Smooth muscle cell of the brain vasculature (primary cell): ENCODE measurements around the gene FAM135A.
"Not testable (repeated sequence)": the region's sequence is repeated elsewhere in the genome, so short reads cannot be mapped to it uniquely, and the experiment has no call there.

ENCODE experiments used
- DNase-seq: peaks from one replicate; pipeline ENCODE4 v3.0.0-alpha.2; 2012; ENCODE audit warnings: low read depth, low spot score

The FAM135A gene

DNA sequence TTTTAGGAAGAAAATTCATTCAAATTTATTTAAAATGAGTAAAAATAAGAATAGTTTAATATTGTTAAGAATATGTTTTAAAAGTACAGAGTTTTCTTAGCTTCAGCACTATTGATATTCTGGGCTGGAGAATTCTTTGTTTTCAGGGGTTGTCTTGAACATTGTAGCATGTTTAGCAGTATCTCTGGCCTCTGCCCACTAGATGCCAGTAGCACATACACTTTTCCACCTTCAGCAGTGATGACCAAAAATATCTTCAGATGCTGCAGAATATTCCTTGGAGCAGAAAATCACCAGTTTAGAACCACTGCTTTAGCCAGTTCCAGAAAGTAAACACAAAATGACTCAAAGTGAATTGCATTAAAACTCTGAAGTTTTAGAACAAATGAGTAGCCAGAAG lies 134.0 kb downstream of the FAM135A start:
- DNase-seq, result no peak

DNA sequence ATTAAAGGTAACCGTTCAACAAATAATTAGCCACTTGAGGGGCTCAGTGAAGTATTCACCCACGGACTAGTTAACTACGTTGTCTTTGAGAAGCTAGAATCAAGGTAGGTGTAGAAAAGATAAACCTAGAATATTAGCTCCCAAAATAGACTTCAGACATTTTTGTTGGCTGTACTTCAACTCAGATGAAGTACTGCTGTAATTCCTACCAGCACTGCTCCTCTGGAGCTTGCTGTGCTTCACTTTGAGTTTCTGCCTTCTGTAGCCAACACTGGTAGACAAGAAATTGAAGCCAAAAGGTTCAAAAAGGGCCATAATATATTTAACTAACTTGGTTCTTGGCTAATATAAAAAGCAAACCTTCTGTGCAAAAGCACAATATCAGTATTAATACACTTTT lies 134.6 kb downstream of the FAM135A start:
- no peak for DNase-seq

DNA sequence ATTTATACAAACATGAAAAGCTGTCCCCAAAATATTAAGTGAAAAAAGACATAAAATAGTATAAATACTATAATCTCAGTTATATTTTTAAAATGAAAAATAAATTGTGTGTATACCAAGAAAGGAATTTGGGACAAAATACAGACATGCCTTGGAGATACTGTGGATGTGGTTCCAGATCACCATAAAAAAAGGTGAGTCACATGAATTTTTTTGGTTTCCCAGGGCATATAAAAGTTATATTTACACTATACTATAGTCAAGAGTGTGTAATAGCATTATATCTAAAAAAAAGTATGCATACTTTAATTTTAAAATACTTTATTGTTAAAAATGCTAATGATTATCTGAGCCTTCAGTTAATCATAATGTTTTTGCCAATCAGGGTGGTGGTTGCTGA lies 136.0 kb downstream of the FAM135A start:
- no peak for DNase-seq

DNA sequence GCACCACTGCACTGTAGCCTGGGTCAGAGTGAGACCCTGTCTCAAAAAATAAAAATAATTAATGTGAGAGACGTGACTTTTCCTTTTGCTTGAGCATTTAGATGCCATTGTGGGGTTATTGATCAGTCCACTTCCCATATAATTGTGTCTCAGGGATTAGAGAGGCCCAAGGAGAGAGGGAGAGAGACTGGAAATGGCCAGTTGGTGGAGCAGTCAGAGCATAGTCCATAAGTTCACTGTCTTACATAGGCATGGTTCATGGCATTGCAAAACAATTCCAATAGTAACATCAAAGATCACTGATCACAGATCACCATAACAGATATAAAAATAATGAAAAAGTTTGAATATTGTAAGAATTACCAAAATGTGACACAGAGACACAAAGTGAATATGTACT lies 138.3 kb downstream of the FAM135A start:
- no peak for DNase-seq

DNA sequence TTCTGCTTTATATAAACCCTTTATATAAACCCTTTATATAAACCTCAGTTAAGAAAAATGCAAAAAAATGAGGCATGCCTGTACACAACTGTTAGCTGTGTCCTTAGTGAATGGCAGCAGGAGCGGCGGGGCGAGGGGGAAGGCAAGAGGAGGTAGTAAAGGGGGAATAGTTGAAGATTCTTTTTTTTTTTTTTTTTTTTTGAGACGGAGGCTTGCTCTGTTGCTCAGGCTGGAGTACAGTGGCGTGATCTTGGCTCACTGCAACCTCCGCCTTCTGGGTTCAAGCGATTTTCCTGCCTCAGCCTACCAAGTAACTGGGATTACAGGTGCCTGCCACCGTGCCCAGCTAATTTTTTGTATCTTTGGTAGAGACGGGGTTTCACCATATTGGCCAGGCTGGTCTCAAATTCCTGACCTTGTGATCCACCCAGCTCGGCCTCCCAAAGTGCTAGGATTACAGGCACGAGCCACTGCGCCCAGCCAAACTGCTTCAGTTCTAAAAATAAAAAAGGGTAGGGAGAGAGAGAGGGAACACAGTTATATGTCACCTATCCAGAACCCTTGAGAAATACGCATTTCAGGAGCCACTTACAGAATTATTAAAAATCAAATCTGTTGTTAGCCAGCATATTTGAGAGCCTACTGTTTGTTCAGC lies 139.1 kb downstream of the FAM135A start:
- not testable (repeated sequence) for DNase-seq

DNA sequence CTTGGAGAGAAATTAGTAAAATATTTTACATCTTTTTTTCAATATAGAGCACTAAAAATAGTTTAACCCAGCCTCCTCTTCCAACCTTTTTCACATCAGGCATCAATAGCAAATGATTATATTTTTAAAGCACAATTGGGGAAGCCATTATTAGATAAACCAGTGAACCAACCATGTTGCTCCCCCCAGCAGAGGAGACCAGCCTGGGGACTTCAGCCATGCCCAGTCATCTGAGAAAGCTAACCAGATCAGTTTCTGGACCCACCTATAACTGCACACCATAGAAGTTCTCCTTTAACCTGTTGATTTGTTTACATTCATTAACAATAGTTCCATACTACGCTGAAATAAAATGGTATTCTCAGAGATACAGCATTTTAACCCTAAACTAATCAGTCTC lies 139.7 kb downstream of the FAM135A start:
- DNase-seq, result no peak

DNA sequence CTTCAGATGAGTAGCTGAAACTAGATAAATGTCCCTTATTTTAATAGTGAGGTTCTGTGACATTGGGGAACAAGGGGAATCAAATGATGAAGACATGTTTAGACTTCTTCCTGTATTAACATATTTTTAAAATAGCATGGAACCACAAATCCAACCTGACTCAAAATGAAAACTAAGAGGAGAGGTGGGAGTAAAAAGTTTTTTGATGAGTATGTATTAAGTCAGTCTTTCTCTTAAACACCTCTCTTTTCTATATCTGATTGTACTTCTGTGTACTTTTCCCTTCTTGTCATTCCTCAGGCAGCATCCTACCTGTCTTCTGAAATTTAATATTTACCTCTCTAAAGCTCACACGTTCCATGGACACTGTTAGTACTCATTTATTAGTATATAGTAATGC lies 144.7 kb downstream of the FAM135A start:
- DNase-seq, result no peak

DNA sequence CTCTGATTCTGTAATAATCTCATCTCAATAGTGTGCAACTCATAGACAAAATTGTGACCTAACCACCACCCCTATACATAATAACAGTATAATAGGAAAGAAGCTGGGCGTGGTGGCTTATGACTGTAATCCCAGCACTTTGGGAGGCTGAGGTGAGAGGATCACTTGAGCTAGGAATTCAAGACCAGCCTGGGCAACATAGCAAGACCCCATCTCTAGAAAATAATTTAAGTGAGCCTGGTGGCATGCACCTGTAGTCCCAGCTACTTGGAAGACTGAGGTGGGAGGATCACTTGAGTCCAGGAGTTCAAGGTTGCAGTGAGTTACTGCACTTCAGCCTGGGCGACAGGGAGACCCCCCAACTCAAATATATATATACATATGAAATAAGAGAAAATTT lies 149.1 kb downstream of the FAM135A start:
- not testable (repeated sequence) for DNase-seq

DNA sequence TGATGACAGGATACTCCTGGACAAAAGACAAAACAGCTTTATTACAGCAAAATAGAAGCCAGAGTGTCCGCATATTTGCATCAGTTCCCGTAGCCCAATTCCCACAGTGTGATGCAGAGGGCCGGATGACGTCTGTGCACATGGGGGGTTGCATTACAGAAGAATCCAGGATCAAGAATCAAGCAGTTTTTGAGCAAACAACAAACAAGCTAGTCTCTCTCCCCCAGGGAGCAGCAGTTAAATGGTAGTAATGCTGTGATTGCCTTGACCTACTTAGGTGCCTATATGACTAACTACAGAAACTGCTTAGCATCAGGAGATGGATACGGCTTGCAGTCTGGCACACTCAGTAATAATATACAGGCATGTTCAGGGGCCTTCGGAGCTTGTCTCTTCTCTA lies 150.2 kb downstream of the FAM135A start:
- no peak for DNase-seq

DNA sequence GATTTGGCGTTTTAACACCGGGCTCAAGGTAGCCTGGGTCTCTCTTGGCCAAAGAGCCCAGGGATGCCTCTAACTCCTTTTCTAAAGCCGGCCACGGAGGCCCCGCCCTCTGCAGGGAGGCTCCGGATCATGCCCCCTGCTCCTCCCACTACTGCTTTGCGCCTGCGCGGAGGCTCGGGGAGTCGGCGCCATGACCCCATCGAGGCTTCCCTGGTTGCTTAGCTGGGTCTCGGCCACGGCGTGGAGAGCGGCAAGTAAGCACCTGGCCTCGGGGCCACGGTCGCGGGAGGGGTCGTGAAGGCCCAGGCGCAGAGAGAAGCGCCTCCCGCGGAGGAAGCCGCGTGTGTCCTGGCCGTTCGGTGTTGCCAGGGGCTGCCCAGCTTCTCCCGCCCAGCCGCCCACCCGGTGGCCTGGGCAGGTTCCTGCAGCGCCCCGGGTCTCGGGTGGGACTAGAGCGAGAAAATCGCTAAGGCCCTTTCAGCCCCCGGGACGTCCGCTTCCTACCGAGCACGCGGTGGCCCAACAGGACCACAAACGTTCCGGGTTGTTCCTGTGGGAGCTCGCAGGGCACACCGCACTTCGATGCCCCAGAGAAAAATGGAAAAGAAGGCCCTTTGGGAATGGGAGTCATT lies 153.6 kb downstream of the FAM135A start, which contains the start of gene SDHAF4:
Gene SDHAF4 (plus strand): TSS at position 180 of the 632 bp plus-strand sequence. CDS start 11 bp downstream, at position 191.
- DNase-seq, result peak; percentile 68

DNA sequence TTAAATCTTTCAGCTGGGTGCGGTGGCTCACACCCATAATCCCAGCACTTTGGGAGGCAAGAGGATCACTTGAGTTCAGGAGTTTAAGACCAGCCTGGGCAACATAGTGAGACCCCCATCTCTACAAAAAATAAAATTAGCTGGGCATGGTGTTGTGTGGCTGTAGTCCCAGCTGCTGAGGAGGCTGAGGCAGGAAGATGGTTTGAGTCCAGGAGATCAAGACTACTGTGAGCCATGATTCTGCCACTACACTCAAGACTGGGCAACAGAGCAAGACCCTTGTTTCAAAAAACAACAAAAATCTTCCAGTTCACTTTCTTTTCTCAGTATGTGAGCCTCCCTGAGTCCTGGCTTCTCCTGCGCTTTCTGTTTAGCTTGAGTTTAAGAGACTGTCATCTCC lies 161.3 kb downstream of the FAM135A start:
- DNase-seq, result no peak

DNA sequence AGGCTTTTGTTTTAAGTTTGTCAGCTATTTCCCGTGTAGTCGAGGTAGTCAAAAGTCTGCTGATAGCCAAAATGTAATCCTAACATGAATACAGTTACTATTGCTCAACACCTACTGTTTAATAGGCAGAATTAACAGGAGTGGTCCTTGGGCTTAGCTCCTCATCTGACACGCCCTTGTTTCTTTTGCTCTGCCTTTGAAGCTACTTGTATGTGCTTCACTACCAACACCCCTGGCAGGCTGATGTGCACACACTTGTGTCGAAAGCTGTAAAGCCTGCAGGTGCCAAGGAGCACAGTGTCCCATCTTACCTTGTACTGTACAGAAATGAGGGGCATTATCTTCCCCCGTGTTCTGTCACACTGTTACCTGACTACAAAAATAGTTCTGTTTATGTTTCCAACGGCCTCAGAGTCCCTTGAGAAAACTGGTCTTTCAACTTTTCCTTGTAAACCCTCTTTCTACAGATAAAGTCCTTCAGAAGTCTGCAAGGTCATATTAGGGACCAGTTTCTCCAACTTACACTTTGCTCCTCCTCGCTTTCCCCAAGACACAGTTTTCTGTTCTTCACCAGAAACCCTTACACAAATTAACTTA lies 162.7 kb downstream of the FAM135A start:
- DNase-seq, result no peak

DNA sequence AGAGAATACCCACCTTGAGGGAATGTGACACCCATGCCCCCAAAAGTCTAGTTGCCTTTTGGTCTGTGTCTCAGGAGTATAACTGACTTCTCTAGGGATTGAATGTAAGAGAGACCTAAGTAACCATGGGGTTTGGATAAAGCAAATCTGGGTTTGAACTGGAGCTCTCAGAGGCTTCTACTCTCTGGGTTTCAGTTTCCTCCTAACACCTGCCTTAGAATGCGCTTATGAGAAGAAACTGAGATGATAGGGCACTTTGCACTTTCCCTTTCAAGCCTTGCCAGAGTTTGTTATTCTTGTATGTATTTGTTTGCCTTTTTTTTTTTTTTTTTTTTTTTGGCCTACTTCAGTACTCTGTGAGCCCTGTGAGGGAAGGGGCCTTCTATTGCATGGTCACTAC lies 172.8 kb downstream of the FAM135A start:
- DNase-seq, result no peak

DNA sequence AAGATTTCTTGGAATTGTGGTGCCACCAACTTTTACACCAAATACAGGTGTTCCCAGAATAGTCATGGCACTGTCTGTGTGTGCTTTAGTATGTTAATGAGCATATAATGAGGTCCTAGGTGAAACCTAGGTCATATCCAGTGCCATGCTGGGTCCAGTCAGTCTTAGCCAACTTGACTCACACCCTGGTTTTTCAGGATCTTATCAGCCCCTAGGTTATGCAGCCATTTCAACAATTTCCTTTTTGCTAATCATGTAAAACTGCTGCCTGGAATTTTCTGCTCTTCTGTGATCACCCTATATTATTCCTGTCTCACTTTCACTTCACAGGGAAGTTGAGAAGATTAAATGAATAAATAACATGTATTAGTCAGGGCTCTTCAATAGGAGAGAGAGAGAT lies 177.1 kb downstream of the FAM135A start:
- no peak for DNase-seq

DNA sequence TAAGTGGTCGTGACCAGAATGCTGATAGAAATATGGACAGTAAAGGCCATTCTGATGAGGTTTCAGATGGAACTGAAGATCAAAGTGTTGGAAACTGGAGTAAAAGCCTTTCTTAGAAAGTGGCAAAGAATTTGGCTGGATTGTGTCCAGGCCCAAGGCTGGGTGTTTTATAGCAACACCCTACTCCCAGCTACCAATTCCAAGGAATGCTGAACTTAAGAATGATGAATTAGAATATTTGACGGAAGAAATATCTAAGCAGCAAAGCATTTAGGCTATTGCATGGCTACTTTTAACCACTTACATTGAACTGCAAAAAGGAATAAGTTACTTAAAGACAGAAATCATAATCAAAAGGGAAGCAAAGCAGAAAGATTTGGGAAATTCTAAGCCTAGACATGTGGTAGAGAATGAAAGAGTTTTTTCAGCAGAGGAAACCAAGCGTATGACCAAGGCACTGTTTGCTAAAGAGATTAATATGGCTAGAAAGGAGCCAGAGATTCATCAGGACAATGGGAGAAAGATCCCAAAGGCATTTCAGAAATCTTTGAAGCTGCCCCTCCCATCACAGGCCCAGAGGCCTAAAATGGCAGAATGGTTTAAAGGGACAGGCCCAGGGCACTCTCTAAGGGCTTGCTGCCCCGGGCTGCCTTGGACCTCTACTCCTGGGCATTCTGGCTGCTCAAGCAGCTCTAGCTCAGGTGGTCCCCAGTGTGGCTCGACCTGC lies 179.2 kb downstream of the FAM135A start:
- no peak for DNase-seq

DNA sequence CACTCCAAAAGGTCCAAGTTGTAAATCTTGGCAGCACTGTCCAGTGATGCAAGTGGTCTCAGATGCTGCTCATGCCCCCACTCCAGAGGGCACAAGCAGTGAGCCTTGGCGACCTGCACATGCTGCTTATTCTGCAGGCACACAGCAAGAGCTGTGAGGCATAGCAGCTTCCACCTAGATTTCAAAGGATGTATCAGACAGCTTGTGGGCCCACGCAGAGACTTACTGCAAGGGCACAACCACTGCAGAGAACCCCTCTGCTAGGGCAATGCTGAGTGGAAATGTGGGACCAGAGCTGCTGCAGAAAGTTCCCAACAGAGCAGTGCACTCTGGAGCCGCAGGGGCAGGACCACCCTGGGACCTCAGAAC lies 179.8 kb downstream of the FAM135A start:
- DNase-seq, result no peak

DNA sequence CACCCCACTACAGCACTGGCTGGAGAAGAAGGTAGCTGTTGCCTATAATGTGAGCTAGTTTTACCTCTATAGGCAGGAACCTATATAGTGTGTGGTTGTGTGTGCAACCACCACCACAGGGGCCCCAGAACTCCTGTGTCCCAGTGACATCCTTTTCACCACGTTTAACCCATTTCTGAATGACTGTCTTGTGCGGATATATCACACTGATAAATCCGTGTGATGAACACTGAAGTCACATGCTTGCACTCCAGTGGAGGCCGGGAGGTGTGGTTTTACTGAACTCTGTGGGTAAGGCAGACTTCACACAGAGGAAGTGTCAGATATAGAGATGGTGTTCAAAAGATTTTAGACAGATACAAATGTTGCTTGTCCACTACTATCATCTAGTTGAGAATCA lies 185.9 kb downstream of the FAM135A start:
- DNase-seq, result no peak

DNA sequence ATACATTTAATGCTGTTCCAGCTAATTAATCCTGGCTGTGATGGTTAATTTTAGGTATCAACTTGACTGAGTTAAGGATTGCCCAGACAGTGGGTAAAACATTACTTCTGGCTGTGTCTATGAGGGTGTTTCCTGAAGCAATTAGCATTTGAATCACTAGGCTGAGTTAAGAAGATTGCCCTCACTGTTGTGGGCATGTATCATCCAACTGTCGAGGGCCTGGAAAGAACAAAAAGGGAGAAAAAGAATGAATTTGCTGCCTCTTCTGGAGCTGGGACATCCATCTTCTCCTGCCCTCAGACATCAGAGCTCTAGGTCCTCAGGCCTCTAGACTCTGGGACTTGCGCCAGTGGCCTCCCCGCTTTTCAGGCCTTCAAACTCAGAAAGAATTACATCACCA lies 187.7 kb downstream of the FAM135A start:
- no peak for DNase-seq

DNA sequence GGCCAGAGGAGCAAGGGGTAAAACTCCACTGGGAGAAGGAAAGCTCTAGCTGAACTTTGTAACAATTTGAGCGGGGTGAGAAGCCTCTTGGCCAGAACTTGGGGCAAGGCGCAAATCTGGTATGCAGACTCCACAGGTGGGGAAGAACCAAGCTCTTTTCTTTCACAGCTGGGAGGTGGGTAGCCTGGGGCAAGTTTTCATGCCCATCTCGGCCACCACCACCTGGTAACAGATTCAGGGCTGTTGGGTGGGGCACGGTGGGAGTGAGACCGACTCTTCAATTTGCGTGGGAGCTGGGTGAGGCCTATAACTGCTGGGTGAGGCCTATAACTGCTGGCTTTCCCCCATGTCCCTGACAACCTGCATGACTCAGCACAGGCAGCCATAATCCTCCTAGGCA lies 190.9 kb downstream of the FAM135A start:
- DNase-seq, result no peak

DNA sequence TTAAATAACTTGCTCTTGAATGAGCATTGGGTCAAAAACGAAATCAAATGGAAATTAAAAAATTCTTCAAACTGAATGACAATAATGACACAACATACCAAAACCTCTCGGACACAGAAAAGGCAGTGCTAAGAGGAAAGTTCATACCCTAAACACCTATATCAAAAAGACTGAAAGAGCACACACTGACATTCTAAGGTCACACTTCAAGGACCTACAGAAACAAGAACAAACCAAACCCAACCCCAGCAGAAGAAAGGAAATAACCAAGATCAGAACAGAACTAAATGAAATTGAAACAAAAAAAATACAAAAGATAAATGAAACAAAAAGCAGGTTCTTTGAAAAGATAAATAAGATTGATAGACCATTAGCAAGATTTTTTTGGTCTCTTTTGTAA lies 194.1 kb downstream of the FAM135A start:
- DNase-seq, result not testable (repeated sequence)

DNA sequence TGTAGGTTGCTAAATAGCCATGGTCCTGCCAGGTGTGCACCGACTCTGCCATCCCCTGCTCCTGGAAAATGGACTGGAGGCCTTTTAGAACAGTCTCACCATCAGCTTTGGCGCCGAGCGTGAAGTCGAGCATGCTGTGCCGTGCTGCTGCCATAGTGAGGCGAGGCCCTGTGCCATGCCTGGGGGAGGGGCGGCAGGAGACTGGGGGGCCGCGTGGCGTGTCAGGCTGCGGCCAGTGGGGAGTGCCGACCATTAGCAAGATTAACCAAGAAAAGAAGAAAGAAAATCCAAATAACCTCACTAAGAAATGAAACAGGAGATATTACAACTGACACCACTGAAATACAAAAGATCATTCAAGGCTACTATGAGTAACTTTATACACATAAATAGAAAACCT lies 195.9 kb downstream of the FAM135A start:
- not testable (repeated sequence) for DNase-seq
